ENCODE measurements around the gene DPT.

Gene DPT

DNA sequence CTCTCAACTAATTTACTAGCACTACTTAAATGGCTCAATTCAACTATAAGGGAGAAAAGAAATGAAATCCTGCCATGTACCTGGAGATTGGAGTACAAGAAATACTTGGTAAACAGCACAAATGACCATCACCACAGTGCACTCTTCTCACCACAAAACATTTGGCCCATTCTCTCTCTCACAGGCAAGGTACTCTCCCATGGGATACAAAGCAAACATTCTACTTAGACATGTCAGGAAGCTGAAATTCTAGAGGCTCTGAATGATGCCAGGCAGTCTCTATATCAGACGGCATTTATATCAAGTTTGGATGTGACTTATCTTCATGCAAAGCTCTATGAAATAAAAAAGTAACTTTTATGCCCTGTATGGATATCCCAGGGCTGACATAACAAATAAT is 72.5 kb downstream of the DPT start:
- TF ChIP-seq, protein P1, sequence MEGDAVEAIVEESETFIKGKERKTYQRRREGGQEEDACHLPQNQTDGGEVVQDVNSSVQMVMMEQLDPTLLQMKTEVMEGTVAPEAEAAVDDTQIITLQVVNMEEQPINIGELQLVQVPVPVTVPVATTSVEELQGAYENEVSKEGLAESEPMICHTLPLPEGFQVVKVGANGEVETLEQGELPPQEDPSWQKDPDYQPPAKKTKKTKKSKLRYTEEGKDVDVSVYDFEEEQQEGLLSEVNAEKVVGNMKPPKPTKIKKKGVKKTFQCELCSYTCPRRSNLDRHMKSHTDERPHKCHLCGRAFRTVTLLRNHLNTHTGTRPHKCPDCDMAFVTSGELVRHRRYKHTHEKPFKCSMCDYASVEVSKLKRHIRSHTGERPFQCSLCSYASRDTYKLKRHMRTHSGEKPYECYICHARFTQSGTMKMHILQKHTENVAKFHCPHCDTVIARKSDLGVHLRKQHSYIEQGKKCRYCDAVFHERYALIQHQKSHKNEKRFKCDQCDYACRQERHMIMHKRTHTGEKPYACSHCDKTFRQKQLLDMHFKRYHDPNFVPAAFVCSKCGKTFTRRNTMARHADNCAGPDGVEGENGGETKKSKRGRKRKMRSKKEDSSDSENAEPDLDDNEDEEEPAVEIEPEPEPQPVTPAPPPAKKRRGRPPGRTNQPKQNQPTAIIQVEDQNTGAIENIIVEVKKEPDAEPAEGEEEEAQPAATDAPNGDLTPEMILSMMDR (IDR thresholded peaks at IDR 0.05): no peak
- H3K36me3 ChIP-seq: no peaks in the 10 kb centered on the region
- no peak overlapping the region for H3K27ac ChIP-seq
- intact Hi-C loops (cut with DNase I; ENCODE audit: low total_unique reads): no loop called here
- H3K9me3 ChIP-seq: no peaks in the 10 kb centered on the region
- no peaks in the 10 kb centered on the region for H3K27me3 ChIP-seq
- H3K4me3 ChIP-seq: no peak overlapping the region
- H3K4me1 ChIP-seq: no peaks in the 10 kb centered on the region
- DNase-seq: no peak

DNA sequence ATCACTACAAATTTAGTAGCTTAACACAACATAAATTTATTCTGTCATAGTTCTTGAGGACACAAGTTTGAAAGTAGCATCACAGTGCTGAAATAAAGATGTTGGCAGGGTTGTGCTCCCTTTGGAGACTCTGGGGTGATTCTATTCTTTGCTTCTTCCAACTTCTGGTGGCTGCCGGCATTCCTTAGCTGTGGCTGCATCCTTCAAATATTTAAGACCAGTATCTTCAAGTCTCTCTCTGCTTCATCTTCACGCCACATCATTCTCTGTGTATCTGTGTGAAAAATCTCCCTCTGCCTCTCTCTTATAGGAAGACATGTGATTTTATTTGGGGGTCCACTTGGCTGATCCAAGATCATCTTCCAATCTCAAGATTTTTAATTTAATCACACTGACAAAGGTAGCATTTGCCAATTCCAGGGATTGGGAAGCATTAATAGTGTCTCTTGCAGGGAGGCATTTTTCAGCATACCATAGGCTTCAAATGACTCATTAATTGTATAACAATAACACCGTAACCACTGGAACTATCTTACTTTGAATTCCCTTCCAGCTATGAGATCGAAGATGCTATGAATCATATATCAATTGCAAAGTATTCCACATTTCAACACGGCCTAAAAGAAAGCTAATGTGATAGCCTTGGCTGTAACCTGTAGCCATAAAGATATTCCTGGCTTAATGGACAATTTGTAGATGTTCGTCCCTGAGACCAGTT is 74.6 kb downstream of the DPT start:
- Histone ChIP-seq H3K9me3 (no peaks in the 10 kb centered on the region), H3K4me3 (no peak overlapping the region), H3K36me3 (no peaks in the 10 kb centered on the region), H3K27ac (no peak overlapping the region), H3K27me3 (no peaks in the 10 kb centered on the region), H3K4me1 (no peaks in the 10 kb centered on the region)
- no peak for DNase-seq
- TF ChIP-seq, protein P1 (IDR thresholded peaks at IDR 0.05): no peak
- intact Hi-C loops (cut with DNase I; ENCODE audit: low total_unique reads): no loop called here

DNA sequence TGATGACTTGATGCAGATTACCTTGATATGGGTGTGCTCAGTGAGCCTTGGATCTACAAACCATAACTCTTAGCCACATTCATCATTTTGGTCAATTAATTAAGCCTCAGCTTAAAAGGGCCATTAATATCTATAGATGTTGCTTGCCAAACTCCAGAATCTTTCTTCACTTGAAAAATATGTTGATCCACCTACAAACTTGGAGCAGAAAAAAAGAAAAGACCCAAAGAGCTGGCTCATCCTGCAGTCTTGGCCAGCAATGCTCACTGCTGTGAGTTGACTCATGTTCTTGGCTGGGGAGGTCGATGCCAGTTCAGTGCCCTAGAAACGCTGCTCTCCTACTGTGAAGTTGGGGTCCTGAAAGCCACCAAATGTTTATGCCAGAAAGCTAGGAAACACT is 75.4 kb downstream of the DPT start:
- no peak for DNase-seq

DNA sequence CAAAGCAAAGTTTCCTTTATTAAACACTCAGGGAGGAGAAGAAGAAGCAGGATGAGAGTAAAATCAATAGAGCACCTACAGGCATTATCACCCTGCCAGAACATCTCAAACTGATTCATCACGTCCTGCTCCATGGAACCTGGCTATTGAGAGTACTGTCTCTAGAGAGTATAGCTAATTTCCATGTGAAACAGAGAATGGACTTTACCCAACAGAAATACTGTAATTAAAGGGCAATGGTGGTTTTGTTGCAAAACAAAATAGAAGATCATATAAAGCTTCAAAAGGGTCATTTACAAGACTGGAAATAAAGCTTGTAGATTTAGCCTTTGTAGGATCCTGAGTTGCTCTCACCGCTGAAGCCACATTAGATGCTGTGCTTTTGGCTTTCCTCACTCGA is 83.3 kb downstream of the DPT start:
- DNase-seq: no peak
- Histone ChIP-seq H3K4me3 (no peak overlapping the region), H3K36me3 (no peaks in the 10 kb centered on the region), H3K27me3 (no peaks in the 10 kb centered on the region), H3K9me3 (no peaks in the 10 kb centered on the region), H3K4me1 (no peaks in the 10 kb centered on the region), H3K27ac (no peak overlapping the region)
- intact Hi-C loops (cut with DNase I; ENCODE audit: low total_unique reads): no loop called here
- TF ChIP-seq, protein P1 (IDR thresholded peaks at IDR 0.05): no peak

More for the DNA sequence above, 75.4 kb downstream of the DPT start:
- TF ChIP-seq, protein P1 (IDR thresholded peaks at IDR 0.05): no peak
- no peaks in the 10 kb centered on the region for H3K36me3 ChIP-seq
- H3K27me3 ChIP-seq: no peaks in the 10 kb centered on the region
- no peaks in the 10 kb centered on the region for H3K4me1 ChIP-seq
- no peak overlapping the region for H3K4me3 ChIP-seq
- no peaks in the 10 kb centered on the region for H3K9me3 ChIP-seq
- intact Hi-C loops (cut with DNase I; ENCODE audit: low total_unique reads): no loop called here
- no peak overlapping the region for H3K27ac ChIP-seq
